GM18867 (cell line): ENCODE results near the gene SLC20A1.
"Not testable (repeated sequence)": the region's sequence is repeated elsewhere in the genome, so short reads cannot be mapped to it uniquely, and the experiment has no call there.

ENCODE experiments used
- ATAC-seq: cut with Tn5 transposase; IDR thresholded peaks from one replicate; pipeline ENCODE4 v1.9.1; 2021; ENCODE audit warnings: mild to moderate bottlenecking, moderate library complexity; ENCODE audit not compliant: unreplicated experiment

SLC20A1 gene, protein sequence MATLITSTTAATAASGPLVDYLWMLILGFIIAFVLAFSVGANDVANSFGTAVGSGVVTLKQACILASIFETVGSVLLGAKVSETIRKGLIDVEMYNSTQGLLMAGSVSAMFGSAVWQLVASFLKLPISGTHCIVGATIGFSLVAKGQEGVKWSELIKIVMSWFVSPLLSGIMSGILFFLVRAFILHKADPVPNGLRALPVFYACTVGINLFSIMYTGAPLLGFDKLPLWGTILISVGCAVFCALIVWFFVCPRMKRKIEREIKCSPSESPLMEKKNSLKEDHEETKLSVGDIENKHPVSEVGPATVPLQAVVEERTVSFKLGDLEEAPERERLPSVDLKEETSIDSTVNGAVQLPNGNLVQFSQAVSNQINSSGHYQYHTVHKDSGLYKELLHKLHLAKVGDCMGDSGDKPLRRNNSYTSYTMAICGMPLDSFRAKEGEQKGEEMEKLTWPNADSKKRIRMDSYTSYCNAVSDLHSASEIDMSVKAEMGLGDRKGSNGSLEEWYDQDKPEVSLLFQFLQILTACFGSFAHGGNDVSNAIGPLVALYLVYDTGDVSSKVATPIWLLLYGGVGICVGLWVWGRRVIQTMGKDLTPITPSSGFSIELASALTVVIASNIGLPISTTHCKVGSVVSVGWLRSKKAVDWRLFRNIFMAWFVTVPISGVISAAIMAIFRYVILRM

DNA sequence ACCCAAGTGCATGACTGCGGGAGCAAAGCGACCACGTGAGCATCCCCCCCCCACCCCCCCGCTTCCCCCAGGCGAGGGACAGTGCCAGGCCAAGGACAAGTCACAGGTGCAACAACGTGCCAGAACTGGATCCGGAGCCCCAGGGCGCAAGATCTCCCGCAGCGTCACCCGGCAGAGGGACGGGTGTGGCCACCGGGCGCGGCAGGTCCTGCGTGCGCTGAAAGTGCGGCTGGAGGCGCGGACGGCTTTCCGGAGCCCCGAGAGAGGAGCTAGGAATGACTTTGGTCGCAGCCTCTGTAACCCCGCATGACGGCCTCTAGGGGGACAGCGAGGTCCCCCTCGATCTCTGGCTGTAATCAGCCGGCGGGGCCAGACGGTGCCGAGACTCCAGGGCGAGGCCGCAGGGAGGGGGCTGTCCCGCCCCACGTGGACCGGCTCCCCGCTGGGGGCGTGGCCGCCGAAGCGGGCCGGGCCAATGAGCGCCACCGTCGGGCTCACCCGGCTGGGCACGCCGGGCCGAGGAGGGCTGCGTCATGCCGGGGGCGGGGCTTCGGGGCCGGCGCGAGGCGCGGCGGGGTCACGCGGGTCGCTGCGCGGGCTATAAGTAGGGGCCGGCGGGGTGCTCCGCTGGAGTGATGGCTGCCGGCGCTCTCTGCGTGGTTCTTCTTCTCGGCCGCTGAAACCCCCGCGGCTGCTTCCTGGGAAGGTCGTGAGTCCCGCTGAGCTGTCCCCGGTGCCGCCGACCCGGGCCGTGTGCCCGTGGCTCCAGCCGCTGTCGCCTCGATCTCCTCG is at the start of gene SLC20A1:
Gene SLC20A1 (plus strand): TSS at position 630 of the 792 bp plus-strand sequence. CDS start 890 bp downstream, outside the sequence.
- peak; percentile 90 for ATAC-seq

DNA sequence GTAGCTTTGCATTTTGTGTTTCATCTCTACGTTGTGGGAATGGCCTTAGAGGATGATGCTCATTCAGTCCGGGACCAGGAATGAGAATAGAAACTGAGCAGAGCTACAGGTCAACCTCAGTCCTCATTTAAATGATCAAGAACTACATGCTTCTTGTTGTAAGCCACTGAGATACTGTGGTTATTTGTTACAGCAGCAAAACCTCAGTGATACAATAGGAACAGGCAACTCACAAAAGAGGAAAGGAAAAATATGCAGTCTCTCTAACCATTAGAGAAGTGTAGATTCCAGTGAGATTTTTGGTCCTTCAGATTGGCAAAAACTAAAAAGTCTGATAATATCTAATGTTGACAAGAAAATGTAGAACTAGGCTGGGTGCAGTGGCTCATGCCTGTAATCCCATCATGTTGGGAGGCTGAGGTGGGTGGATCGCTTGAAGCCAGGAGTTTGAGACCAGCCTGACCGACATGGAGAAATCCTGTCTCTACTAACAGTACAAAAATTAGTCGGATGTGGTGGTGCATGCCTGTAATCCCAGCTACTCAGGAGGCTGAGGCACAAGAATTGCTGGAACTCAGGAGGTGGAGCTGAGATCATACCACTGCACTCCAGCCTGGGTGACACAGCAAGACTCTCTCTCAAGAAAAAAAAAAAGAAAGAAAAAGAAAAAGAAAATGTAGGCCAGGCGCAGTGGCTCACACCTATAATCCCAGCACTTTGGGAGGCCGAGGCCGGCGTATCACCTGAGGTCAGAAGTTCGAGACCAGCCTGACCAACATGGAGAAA is 48.0 kb upstream of the SLC20A1 start:
- ATAC-seq, result no peak

DNA sequence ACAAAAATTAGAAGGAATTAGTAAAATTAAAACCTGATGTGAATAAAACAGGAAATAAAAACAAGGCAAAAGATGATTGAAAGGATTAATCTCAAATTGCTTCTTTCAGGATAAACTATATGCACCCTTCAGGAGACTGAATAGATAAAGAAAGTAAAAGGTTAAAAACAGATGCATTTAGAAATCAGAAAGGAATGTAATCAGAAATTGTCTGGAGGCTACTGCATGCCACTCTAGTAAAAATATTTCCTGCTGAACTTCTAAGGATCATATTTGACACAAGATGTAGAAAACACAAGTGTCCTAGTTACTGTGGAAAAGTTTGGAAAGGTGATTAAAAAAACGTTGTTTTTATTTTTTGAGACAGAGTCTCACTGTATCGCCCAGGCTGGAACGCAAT is 45.1 kb upstream of the SLC20A1 start:
- no peak for ATAC-seq

DNA sequence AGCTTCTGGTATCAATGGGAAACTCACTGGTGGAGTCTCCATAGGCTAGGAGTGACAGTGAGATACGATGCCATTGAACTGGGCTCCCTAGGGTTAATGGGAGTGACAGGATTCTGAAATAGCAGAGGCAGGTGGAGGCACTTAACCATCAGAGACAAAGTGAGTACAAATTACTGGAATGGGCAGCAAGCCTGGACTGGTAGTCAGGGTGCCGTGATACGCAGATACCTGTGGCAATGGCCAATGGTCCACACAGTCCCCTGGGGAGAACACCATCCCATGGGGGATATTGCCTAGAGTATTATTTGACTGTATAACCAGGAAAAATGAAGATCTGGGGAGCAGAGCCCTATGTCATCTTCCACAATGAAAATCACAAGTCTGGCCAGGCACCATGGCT is 44.0 kb upstream of the SLC20A1 start:
- ATAC-seq, result no peak

DNA sequence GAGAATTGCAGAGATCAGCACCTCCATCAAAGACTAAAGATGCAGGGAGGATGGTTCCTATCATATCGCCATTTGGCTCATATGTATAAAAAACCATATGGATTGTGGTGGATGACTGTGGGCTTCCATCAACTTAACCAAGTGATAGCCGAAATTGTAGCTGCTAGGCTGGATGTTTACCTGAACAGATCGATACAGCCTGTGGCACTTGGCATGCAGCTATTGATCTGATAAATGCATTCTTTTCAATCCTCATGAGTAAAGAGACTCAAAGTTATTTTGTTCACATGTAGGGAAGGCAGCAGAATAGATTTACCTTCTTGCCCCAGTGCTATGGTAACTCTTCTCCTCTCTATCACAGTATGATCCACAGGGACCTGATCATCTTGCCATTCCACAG is 42.8 kb upstream of the SLC20A1 start:
- no peak for ATAC-seq

DNA sequence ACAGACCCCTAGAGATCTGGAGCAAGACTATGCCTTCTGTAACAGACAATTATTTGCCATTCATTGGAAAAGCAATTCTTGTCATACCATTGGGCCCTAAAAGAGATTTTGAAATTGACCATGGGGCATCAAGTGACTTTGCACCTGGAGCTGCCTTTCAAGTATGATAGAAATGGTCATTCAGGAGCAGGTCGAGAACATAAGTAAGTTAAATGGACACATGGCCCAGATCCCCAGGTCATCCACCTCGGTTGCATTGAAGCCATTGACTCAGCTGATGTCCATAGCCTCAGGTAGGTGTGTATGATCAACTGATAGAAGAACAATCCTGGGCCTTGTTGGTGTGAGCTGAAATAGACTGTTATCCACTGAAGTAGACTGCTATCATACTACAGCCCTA is 42.0 kb upstream of the SLC20A1 start:
- ATAC-seq, result no peak

DNA sequence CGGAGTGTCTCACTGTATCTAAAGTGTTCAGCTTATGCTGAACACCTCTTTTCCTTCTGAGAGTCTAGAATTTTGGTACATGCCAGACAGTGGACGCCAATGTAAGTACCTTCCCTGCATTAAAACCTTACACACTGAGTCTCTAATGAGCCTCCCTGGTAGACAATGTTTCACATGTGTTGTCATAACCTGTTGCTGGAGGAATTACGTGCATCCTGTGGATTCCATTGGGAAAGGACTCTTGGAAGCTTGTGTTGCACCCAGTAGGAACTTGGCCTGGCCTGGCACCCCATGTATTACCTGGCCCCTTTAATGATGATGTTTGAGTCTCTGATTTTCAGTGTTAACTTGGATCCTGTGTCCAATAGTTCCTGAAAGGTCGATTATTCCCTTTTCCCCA is 40.8 kb upstream of the SLC20A1 start:
- ATAC-seq, result no peak

DNA sequence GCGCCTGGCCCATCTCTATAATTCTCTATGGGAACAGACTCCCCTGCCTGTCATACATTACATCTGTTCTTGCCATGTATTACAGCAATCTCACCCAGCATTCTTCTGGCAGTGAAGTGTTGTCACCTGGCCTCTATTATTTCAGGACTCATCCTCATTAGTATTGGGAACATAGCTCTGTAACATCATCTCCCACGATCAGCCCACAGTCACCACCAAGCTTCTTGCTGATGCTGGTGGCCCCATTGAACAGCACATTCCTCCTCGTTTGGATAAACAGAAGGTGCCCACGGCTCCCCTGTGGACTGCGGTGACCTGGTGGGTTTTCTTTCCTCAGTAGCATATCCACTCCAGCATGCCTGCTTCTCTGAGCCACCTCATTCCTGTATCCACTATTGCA is 39.8 kb upstream of the SLC20A1 start:
- ATAC-seq, result no peak

DNA sequence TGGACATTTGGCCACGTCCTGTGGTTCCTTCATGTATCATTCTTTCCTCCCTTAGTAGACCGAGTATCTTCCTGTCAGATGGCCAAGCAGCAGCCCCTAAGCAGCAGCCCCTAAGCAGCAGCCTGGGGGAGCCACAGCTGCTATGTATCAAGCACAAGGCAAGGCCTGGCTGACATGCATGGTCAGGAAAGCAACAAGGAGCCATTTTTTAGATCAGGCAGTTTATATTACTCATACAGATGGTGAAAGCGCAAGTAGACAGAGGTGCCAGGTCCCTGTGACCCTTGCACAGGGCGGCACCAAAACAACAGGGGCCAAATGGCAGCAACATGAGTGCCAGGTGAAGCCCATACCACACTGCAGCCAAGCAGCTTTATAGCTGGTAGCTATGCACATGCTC is 39.2 kb upstream of the SLC20A1 start:
- ATAC-seq, result no peak

DNA sequence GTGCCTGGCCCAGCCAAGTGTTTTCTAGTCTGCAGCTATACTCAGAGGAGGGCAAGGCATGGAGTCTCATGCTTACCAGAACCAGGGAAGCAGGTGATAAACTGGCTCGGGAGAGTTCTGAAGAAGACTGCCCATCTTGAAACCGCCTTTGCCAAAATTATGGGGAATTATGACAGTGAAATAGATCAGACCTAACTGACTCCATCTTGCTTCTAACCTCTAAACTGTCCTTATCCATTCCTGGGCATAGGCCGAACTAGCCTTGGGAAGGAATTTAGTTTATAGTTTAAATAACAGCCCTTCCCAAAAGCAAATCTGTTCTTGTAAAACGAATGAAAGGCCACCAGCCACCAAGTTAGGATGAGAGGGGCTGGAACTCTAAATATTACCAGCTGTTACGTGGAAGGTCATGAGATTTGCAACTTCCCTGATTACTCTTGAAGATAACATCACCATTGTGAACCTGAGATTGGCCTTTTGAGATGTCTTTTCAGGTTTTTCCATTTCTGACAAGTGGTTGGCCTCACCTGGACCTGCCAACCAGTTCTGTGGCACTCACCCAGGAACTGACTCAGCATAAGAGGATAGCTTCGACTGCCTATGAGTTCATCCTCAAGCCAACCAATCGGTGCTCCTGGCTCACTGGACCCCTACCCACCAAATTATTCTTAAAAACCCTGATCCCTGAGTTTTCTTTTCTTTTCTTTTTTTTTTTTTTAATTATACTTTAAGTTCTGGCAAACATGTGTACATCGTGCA is 37.9 kb upstream of the SLC20A1 start:
- ATAC-seq, result no peak

DNA sequence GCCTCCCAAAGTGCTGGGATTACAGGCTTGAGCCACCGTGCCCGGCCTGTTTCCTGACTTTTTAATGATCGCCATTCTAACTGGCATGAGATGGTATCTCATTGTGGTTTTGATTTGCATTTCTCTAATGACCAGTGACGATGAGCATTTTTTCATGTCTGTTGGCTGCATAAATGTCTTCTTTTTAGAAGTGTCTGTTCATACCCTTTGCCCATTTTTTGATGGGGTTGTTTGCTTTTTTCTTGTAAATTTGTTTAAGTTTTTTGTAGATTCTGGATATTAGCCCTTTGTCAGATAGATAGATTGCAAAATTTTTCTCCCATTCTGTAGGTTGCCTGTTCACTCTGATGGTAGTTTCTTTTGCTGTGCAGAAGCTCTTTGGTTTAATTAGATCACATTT is 36.4 kb upstream of the SLC20A1 start:
- not testable (repeated sequence) for ATAC-seq

DNA sequence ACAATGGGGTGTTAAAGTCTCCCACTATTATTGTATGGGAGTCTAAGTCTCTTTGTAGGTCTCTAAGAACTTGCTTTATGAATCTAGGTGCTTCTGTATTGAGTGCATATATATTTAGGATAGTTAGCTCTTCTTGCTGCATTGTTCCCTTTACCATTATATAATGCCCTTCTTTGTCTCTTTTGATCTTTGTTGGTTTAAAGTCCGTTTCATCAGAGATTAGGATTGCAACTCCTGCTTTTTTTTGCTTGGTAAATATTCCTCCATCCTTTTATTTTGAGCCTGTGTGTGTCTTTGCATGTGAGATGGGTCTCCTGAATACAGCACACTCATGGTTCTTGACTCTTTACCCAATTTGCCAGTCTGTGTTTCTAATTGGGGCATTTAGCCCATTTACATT is 33.5 kb upstream of the SLC20A1 start:
- ATAC-seq, result not testable (repeated sequence)

DNA sequence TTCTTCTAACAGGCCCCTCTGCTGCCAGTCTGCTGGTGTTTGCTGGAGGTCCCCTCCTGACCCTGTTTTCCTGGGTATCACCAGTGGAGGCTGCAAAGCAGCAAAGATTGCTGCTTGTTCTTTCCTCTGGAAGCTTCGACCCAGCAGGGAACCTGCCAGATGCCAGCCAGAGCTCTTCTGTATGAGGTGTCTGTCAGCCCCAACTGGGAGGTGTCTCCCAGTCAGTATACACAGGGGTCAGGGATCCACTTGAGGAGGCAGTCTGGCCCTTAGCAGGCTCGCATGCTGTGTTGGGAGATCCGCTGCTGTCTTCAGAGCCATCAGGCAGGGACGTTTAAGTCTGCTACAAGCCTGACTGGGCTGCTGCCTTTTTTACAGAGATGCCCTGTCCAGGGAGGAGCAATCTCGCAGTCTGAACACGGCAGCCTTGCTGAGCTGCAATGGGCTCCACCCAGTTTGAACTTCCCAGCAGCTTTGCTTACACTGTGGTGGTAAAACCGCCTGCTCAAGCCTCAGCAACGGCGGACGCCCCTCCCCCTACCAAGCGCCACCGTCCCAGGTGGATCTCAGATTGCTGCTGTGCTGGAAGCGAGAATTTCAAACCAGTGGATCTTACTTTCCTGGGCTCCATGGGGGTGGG is 31.4 kb upstream of the SLC20A1 start:
- ATAC-seq, result no peak

DNA sequence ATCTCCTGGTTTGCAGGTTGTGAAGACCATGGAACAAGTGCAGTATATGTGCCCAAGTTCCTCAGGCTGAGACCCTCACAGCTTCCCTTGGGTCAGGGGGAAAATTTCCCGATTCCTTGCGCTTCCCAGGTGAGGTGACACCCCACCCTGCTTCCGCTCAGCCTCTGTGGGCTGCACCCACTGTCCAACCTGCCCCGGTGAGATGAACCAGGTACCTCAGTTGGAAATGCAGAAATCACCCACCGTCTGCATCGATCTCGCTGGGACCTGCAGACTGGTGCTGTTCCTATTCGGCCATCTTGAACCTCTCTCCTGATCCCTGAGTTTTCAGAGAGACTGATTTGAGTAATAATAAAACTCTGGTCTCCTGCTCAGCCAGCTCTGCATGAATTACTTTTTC is 30.7 kb upstream of the SLC20A1 start:
- no peak for ATAC-seq

DNA sequence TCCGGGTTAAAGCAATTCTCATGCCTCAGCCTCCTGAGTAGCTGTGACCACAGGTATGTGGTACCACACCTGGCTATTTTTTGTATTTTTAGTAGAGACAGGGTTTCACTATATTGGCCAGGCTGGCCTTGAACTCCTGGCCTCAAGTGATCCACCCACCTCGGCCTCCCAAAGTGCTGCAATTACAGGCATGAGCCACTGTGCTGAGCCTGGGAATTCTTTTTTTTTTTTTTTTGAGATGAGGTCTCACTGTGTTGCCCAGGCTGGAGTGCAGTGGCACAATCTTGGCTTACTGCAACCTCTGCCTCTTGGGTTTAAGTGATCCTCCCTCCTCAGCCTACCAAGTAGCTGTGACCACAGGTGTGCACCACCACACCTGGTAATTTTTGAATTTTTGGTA is 29.9 kb upstream of the SLC20A1 start:
- not testable (repeated sequence) for ATAC-seq

DNA sequence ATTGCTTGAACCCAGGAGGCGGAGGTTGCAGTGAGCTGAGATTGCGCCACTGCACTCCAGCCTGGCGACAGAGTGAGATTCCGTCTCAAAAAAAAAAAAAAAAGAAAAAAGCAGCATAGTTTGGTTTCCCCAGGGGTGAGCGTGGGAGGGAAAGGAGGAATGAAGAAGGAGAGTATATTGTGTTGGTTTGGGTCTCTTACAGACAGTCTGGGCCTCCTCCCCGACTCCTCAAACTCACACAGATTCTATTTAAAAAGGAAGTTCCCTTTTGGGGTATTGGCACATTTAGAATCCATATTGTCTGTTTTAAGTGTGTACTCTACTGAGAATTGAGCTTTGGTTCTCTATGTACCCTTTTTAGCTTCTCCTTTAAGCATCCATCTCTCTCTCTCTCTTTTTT is 27.4 kb upstream of the SLC20A1 start:
- no peak for ATAC-seq

DNA sequence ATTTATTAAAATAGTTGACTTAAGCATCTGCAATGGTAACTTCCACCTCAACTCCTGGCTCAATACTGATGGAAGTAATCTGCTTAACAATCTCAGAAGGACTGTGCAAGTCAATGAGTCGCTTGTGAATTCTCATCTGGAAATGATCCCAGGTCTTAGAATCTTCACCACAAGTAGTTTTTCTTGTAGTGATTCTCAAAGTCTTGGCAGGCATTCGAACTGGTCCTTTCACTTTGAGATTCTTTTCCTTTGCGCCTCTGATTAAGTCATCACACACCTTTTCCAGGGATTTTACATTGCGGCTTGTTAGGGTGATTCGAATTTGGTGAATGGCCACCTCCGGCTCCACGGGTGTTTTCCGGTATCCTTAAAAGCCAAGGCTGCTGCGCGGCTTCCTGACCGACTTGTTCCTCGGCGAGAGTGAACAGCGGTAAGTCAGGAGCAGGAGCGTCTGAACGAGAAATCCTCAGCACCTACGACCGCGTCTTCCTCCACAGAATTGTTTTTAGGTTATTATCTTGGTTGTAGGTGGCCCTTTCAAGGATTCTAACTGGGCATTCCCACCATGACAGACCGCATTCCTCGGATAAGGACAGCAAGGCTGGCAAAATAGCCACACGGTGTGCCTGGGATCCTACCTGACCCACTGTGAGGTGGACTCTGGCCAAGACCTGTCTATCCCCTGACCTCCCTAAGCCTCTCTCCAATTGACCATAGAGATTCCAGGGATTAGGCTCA is 23.8 kb upstream of the SLC20A1 start:
- ATAC-seq, result no peak

DNA sequence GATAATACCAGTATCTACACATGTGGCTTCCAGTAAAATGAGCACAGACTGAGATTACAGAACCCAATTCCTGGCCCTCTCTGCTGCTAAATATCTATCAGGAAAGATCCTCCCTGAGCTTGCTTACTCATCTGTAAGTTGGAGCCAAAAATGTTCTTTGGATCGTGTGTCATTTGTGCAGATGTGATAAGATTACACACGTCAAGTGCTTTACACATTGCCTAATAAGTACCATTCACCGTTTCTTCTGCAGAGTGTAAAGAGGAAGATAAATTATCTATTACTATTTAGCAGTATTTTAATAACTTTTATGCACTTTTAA is 23.2 kb upstream of the SLC20A1 start:
- no peak for ATAC-seq
